Measurements from ENCODE around the gene PTX3. TPM values are rescaled to one million over a fixed set of nuclear protein-coding genes. Genes with fewer than 3 reads are reported as not detected.

Gene PTX3
- total and polyA plus RNA-seq, 4 donors: 0.17 to 0.66 (median 0.28) TPM; not detected in 1

GRCh38 chr3:157442729-157443128 lies 6.1 kb downstream of the PTX3 start:
- WGBS: 69% methylated on average over 2 of the region's 2 CpGs
- Histone ChIP-seq H3K36me3 (ENCODE audit: control insufficient read depth in 4 of 4, insufficient read depth in 3 of 4, low read depth in 1 of 4, low read length in 3 of 4) (no peaks in the 10 kb centered on the region), H3K9ac (ENCODE audit: low read depth in 1 of 2, low read length in 2 of 2) (no peak overlapping the region), H3K9me3 (ENCODE audit: control insufficient read depth in 4 of 4, low read length in 3 of 4) (no peaks in the 10 kb centered on the region), H3K4me3 (ENCODE audit: low read depth in 1 of 3, low read length in 3 of 3) (no peak overlapping the region), H3K27ac (ENCODE audit: low read depth in 1 of 2, low read length in 2 of 2) (no peak overlapping the region), H3K4me1 (ENCODE audit: control insufficient read depth in 4 of 4, insufficient read depth in 4 of 4, low read length in 3 of 4) (peaks cover 4 to 8% (median 5%) of the 10 kb centered on the region in 4 donors), H3K27me3 (ENCODE audit: control insufficient read depth in 4 of 4, insufficient read depth in 4 of 4, low read length in 3 of 4) (peaks cover 0 to 7% (median 3%) of the 10 kb centered on the region in 4 donors)
- TF ChIP-seq HNF4G (IDR thresholded peaks at IDR 0.05) (no peak), RXRA (IDR thresholded peaks at IDR 0.05) (no peak), SP1 (IDR thresholded peaks at IDR 0.05) (no peak), HNF4A (conservative IDR thresholded peaks at IDR 0.05) (no peak), CTCF (IDR thresholded peaks at IDR 0.05; ENCODE audit: low read depth, low read length, missing input control) (no peak), GABPA (IDR thresholded peaks at IDR 0.05 in 1 of 2, conservative IDR thresholded peaks at IDR 0.05 in 1 of 2) (no peak), NR2F2 (IDR thresholded peaks at IDR 0.05) (no peak), JUND (IDR thresholded peaks at IDR 0.05) (no peak), TAF1 (conservative IDR thresholded peaks at IDR 0.05) (no peak), REST (IDR thresholded peaks at IDR 0.05) (no peak), FOXA2 (IDR thresholded peaks at IDR 0.05) (no peak), FOXA1 (IDR thresholded peaks at IDR 0.05) (no peak), EGR1 (IDR thresholded peaks at IDR 0.05; ENCODE audit: low read depth in 2 of 2) (no peak), RAD21 (IDR thresholded peaks at IDR 0.05) (no peak), YY1 (IDR thresholded peaks at IDR 0.05) (no peak)
- TF ChIP-seq, protein P1, sequence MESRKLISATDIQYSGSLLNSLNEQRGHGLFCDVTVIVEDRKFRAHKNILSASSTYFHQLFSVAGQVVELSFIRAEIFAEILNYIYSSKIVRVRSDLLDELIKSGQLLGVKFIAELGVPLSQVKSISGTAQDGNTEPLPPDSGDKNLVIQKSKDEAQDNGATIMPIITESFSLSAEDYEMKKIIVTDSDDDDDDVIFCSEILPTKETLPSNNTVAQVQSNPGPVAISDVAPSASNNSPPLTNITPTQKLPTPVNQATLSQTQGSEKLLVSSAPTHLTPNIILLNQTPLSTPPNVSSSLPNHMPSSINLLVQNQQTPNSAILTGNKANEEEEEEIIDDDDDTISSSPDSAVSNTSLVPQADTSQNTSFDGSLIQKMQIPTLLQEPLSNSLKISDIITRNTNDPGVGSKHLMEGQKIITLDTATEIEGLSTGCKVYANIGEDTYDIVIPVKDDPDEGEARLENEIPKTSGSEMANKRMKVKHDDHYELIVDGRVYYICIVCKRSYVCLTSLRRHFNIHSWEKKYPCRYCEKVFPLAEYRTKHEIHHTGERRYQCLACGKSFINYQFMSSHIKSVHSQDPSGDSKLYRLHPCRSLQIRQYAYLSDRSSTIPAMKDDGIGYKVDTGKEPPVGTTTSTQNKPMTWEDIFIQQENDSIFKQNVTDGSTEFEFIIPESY (IDR thresholded peaks at IDR 0.05): no peak
- TF ChIP-seq, protein P2, sequence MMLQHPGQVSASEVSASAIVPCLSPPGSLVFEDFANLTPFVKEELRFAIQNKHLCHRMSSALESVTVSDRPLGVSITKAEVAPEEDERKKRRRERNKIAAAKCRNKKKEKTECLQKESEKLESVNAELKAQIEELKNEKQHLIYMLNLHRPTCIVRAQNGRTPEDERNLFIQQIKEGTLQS (IDR thresholded peaks at IDR 0.05): no peak
- TF ChIP-seq, protein P3, sequence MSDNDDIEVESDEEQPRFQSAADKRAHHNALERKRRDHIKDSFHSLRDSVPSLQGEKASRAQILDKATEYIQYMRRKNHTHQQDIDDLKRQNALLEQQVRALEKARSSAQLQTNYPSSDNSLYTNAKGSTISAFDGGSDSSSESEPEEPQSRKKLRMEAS (IDR thresholded peaks at IDR 0.05): no peak
- no peak for DNase-seq (ENCODE audit: low spot score)
